ENCODE measurements around the gene SRL.

Gene SRL

DNA sequence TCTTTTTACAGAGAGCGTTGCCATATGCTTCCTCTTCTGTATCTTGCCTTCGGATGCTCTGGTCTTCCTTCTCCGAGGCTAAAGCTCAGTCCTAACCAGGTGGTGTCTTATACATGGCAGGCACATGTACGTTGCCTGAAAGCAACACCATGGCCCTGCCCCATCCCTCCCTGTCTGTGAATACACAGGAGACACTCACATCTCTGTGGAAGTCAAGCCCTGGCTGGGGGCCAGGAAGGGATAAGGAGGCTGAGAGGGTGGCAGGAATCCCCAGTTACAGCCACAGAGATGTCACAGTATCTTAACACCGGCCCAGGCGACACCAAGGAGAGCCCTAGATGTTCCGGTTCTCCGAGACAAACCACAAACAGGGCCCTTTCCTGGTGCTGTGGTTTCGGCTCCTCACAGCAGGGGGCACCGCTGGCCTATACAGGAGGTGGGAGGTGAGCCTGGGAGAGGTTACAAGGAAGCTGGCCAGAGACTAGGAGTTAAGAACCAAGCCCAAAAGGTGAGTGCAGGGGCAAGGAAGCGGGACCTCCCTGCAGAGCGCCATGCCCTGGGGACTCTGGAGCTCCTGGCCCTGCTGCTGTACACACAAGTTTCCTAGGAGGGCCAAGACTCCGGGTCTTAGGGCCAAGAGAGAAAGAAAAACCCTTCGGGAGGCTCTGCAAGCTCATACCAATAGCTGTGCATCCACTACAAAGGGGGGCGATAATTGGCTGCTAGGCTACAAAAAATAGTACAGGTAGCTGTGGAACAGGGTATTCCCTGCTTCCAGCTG lies 41.7 kb downstream of the SRL start:
- Mint-ChIP-seq H3K4me1 (no peaks in the 10 kb centered on the region), H3K9me3 (no peaks in the 10 kb centered on the region), H3K27me3 (no peaks in the 10 kb centered on the region), H3K36me3 (ENCODE audit: insufficient read depth) (peaks cover 2% of the 10 kb centered on the region), H3K4me3 (no peak overlapping the region), H3K27ac (ENCODE audit: low read depth) (no peak overlapping the region)
- no peak for ATAC-seq (replicated peaks; ENCODE audit: extremely low read depth, poor library complexity, severe bottlenecking)
- DNase-seq (ENCODE audit: low spot score in 2 of 2), result no peak

DNA sequence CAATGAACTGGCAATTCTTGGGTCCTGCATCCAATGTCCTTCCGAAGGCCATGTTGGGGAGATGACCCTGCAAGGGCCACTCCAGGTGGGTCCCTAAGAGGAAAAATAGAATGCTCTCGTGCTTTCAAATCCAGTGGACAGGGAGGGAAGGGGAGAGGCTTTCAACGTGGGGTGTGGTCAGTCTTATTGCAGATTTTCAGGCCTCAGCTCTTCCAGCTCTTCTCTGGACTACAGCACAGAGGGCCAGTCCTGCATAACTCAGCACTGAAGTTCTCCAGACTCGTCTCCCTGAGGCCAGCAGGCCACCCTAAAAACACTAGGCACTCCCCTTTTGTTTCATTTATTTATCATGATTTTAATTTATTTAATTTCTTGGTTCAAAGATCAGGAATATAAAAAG lies 43.1 kb downstream of the SRL start:
- no peaks in the 10 kb centered on the region for H3K9me3 Mint-ChIP-seq
- H3K4me3 Mint-ChIP-seq, result no peak overlapping the region
- peaks cover 2% of the 10 kb centered on the region for H3K36me3 Mint-ChIP-seq (ENCODE audit: insufficient read depth)
- no peaks in the 10 kb centered on the region for H3K27me3 Mint-ChIP-seq
- ATAC-seq (replicated peaks; ENCODE audit: extremely low read depth, poor library complexity, severe bottlenecking) (no peak), DNase-seq (ENCODE audit: low spot score in 2 of 2) (no peak)
- H3K27ac Mint-ChIP-seq (ENCODE audit: low read depth), result no peak overlapping the region
- no peaks in the 10 kb centered on the region for H3K4me1 Mint-ChIP-seq

DNA sequence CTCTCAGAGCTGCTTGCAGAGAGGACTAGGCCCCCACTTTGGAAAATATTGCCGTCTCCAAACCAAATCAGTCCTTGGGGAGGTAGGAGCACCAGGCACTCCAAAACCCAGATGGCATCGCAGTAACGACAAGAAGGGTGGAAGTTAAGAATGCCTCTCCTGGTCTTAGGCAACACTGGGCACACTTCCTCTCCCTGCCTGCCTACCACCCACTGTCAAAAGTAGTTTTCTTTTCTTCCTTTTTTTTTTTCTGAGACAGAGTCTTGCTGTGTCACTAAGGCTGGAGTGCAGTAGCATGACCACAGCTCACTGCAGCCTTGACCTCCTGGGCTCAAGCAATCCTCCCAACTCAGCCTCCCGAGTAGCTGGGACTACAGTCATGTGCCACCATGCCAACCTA lies 47.2 kb downstream of the SRL start:
- no peak overlapping the region for H3K27ac Mint-ChIP-seq (ENCODE audit: low read depth)
- peaks cover 9% of the 10 kb centered on the region for H3K27me3 Mint-ChIP-seq
- ATAC-seq (replicated peaks; ENCODE audit: extremely low read depth, poor library complexity, severe bottlenecking) (no peak), DNase-seq (ENCODE audit: low spot score in 2 of 2) (no peak)
- no peak overlapping the region for H3K4me3 Mint-ChIP-seq
- no peaks in the 10 kb centered on the region for H3K36me3 Mint-ChIP-seq (ENCODE audit: insufficient read depth)
- no peaks in the 10 kb centered on the region for H3K4me1 Mint-ChIP-seq
- H3K9me3 Mint-ChIP-seq, result no peaks in the 10 kb centered on the region

DNA sequence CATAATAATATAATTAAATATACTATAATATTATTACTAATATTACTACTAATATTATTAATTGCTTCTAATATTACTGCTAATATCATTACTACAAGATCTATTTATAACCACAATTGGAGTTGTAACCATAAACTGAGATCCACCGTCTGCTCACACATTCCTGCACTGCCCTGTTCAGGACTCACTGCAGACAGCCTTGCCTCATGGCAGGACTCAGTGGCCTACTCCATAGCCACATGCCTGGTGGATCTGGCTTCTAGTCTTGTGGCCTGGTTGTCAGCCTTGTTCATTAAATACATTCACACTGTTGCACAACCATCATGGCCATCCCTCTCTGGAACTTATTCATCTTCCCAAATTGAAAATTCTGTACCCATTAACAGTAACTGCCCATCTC lies 48.0 kb downstream of the SRL start:
- Mint-ChIP-seq H3K27ac (ENCODE audit: low read depth) (no peak overlapping the region), H3K4me3 (no peak overlapping the region), H3K4me1 (no peaks in the 10 kb centered on the region), H3K36me3 (ENCODE audit: insufficient read depth) (no peaks in the 10 kb centered on the region), H3K9me3 (no peaks in the 10 kb centered on the region), H3K27me3 (peaks cover 9% of the 10 kb centered on the region)
- no peak for DNase-seq (ENCODE audit: low spot score in 2 of 2)
- no peak for ATAC-seq (replicated peaks; ENCODE audit: extremely low read depth, poor library complexity, severe bottlenecking)

DNA sequence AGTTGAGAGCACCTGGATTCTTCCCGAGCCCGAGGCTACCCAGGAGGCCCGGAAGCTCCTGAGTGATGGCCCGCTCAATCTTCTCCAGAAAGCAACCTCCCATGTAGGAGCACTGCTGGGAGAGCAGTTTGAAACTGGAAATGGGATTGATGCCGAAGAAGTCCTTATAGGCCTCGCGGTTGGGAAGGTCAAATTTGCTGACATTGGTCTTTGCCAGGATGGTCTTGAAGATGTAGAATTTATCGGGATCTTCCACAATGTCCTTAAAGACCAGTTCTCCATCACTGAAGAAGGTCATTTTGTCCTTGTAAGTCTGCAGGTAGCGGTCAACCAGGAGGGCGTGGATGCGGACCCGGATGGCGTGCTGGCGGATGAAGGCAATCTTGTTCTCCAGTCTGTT lies 49.7 kb downstream of the SRL start:
- Mint-ChIP-seq H3K9me3 (no peaks in the 10 kb centered on the region), H3K27me3 (peaks cover 9% of the 10 kb centered on the region), H3K4me3 (no peak overlapping the region), H3K4me1 (no peaks in the 10 kb centered on the region), H3K27ac (ENCODE audit: low read depth) (no peak overlapping the region), H3K36me3 (ENCODE audit: insufficient read depth) (no peaks in the 10 kb centered on the region)
- DNase-seq (ENCODE audit: low spot score in 2 of 2), result no peak
- ATAC-seq (replicated peaks; ENCODE audit: extremely low read depth, poor library complexity, severe bottlenecking), result no peak

DNA sequence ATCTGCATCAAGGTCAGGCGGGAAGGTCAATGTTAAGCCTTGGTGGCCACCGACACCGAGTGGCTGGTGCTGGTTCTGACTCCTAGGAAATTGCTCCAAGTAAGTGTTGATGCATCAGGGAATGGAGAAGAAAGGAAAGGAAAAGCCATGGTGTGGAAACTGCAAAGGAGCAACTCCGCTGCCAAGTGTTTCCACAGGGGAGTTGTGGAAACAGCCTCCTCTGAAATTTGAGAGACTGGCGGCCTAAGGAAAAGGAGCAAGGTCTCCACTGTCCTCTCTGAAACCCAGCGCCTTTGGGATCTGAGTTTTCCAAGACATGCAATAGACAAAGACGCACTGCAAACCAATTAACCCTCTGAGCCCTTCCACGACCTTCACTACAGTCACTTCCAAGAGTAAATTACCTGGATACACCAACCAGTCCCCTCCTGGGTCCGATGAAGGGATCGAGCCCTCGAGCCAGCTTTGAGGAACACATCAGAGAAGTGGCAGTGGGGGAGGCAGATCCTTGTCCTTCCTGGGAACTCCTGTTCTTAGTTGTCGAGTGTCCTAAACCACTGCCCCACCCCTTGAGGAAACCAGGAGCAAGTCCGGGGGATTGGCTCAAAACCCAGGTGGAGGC lies 51.1 kb downstream of the SRL start:
- Mint-ChIP-seq H3K27ac (ENCODE audit: low read depth) (no peak overlapping the region), H3K4me3 (no peak overlapping the region), H3K9me3 (no peaks in the 10 kb centered on the region), H3K36me3 (ENCODE audit: insufficient read depth) (no peaks in the 10 kb centered on the region), H3K4me1 (no peaks in the 10 kb centered on the region), H3K27me3 (peaks cover 9% of the 10 kb centered on the region)
- ATAC-seq (replicated peaks; ENCODE audit: extremely low read depth, poor library complexity, severe bottlenecking), result no peak
- DNase-seq (ENCODE audit: low spot score in 2 of 2), result no peak

DNA sequence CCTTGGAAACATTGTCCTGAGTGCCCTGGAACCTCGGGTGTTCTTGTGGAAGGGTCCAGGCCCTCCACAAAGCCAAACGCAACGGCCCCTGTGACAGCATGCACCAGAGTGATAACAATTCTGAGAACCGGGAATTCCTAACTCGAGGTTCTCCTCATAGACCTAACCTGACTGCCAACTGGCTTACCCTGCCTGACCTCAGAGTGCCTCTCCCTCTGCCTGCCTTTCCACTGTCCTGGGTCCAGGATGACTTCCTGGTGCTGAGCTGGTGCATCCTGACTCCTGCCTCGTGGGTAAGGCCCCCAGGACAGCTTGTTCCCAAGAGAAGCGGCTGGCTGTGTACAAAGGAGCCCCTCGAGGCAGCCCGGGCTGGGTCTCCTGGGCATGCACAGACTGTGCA lies 51.8 kb downstream of the SRL start:
- Mint-ChIP-seq H3K9me3 (no peaks in the 10 kb centered on the region), H3K27ac (ENCODE audit: low read depth) (no peak overlapping the region), H3K4me1 (no peaks in the 10 kb centered on the region), H3K4me3 (no peak overlapping the region), H3K36me3 (ENCODE audit: insufficient read depth) (no peaks in the 10 kb centered on the region), H3K27me3 (peaks cover 9% of the 10 kb centered on the region)
- ATAC-seq (replicated peaks; ENCODE audit: extremely low read depth, poor library complexity, severe bottlenecking) (no peak), DNase-seq (ENCODE audit: low spot score in 2 of 2) (no peak)

DNA sequence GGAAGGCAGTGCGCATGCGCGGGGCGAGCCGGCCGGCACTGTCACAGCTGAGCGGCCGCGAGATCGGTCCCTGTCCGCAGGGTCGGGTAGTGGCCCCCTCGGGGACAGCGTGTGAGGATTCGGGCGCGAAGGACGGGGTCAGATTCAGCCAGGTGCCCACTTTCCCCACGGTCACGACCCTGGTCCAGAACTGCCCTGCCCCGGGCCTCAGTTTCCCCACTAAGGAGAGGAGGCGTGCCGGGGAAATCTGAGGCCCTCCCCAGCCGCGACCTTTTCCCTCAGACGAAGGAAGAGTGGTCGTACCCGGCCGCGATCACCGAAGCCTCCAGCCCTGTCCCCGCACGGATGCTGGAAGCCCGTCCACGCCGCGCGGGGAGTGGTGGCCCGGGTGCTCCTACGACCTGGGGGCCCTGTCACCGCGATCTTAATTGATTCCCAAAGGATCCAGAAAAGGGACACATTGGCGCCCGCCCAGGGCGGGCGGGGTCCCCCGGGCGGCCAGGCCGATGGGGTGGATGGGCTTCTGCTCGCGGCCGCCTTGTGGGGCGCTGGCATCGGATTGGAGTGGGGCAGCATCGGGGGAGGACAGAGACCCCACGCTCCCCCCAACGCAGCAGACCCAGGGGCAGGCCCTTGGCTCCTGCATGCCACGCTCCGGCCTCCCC lies 57.7 kb downstream of the SRL start:
- ATAC-seq (replicated peaks; ENCODE audit: extremely low read depth, poor library complexity, severe bottlenecking) (no peak), DNase-seq (ENCODE audit: low spot score in 2 of 2) (no peak)
- Mint-ChIP-seq H3K36me3 (ENCODE audit: insufficient read depth) (peaks cover 5% of the 10 kb centered on the region), H3K4me1 (peaks cover 6% of the 10 kb centered on the region), H3K27ac (ENCODE audit: low read depth) (peak overlapping the region; percentile 37), H3K27me3 (no peaks in the 10 kb centered on the region), H3K9me3 (no peaks in the 10 kb centered on the region), H3K4me3 (peak overlapping the region; percentile 79)

DNA sequence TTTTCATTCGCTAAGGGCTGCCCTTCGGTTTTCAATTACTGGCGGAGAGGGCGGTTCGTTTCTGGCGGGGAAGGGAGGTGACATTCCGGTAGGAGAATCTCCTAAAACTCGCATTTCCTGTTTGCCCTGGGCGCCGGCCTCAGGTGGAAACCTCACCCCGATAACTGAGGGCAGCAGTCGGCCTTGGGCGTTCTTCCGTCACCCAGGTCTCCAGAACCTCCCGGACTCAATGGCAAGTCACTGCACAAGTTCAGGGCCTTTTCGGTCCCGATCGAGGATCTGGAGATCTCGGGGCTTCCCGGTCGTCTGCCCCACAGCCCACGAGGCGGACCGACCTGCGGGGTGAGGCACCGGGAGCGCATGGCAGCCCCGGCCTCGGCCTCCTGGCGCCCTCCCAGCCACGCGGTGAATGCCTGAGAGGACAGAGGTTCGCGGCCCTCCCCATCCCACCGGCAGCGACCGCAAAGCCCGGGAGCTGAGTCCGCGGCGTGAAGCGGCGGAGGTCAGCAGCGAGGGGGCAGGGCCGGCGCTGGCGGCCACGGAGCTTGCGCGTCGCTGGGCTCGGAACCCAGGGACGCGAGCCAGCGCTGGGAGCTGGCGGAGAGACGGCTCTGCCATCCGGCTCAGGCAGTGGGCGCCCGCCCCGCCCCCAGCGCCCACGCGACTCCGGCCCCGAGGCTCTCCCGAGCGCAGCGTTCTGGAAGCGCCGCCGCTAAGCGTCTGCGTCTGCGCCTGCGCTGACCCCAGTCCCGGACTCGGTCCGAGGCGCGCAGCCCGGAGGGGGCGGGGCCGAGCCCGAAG lies 58.4 kb downstream of the SRL start:
- Mint-ChIP-seq H3K27me3 (no peaks in the 10 kb centered on the region), H3K4me1 (peaks cover 6% of the 10 kb centered on the region), H3K9me3 (no peaks in the 10 kb centered on the region), H3K4me3 (peak overlapping the region; percentile 79), H3K27ac (ENCODE audit: low read depth) (peak overlapping the region; percentile 92), H3K36me3 (ENCODE audit: insufficient read depth) (peaks cover 5% of the 10 kb centered on the region)
- ATAC-seq (replicated peaks; ENCODE audit: extremely low read depth, poor library complexity, severe bottlenecking), result peak; percentile 68
- DNase-seq (ENCODE audit: low spot score in 2 of 2), result peak; percentile 53 to 69

DNA sequence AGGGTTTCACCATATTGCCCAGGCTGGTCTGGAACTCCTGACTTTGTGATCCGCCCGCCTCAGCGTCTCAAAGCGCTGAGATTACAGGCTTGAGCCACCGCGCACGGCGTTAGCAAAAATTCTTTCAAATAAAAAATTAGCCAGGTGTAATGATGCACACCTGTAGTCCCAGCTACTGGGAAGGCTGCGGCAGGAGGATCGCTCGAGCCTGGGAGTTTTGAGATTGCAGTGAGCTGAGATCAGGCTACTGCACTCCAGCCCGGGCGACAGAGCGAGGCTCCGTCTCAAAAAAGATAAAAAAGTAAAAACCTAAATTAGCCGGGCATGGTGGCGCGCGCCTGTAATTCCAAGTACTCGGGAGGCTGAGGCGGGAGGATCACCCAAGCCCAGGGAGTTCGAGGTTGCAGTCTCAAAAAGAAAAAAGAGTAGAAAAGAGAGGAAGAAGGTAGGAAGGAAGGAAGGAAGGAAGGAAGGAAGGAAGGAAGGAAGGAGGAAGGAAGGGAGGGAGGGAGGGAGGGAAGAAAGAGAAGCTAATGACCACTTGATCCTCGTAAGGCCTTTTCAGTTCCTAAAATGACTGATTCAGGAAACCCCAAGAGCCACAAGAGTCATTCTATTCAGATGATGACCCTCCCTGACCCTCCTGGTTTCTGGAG lies 59.2 kb downstream of the SRL start:
- H3K36me3 Mint-ChIP-seq (ENCODE audit: insufficient read depth), result peaks cover 5% of the 10 kb centered on the region
- ATAC-seq (replicated peaks; ENCODE audit: extremely low read depth, poor library complexity, severe bottlenecking), result no peak
- H3K9me3 Mint-ChIP-seq, result no peaks in the 10 kb centered on the region
- H3K27ac Mint-ChIP-seq (ENCODE audit: low read depth), result peak overlapping the region; percentile 92
- H3K4me1 Mint-ChIP-seq, result peaks cover 6% of the 10 kb centered on the region
- H3K27me3 Mint-ChIP-seq, result no peaks in the 10 kb centered on the region
- DNase-seq (ENCODE audit: low spot score in 2 of 2), result no peak
- H3K4me3 Mint-ChIP-seq, result peak overlapping the region; percentile 79

DNA sequence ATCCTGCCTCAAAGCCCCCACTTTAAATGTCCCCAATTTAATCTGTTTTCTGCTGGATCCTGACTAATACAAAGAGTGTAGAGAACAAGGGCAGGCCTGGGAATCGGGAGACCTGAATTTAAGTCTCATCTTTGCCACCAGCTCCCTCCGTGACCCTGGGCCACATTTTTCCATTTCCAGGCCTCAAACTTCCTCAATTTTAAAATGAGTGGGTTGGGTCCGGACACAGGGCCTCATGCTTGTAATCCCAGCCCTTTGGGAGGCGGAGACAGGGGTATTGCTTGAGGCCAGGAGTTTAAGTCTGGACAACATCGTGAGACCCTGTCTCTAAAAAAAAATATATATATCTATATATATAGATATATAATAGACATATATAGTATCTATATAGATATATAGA lies 61.4 kb downstream of the SRL start:
- no peak overlapping the region for H3K27ac Mint-ChIP-seq (ENCODE audit: low read depth)
- H3K4me3 Mint-ChIP-seq, result no peak overlapping the region
- H3K27me3 Mint-ChIP-seq, result no peaks in the 10 kb centered on the region
- H3K36me3 Mint-ChIP-seq (ENCODE audit: insufficient read depth), result peaks cover 5% of the 10 kb centered on the region
- ATAC-seq (replicated peaks; ENCODE audit: extremely low read depth, poor library complexity, severe bottlenecking) (no peak), DNase-seq (ENCODE audit: low spot score in 2 of 2) (no peak)
- H3K9me3 Mint-ChIP-seq, result no peaks in the 10 kb centered on the region
- peaks cover 6% of the 10 kb centered on the region for H3K4me1 Mint-ChIP-seq

DNA sequence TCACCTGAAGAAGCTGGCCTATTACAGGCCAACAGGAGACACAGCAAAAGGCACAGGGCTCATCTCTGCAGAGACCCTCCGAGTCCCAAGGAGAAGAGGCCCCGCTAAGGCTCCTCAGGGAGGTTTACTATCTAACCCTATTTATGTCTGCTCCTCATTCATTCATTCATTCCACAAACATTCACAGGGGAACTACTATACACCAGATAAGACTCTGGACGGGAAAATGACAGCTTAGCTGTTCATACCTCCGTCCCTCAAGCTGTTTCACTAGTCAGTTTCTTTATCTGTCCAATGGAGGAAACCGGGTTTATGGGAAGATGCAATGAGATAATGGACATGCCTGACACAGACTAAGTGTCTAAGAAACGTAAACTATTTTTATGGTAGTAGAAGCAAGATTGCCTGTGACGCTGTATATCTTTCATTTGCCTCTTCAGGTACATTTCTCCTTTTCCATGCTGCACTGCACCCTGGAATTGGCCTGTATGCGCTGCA lies 62.1 kb downstream of the SRL start:
- DNase-seq (ENCODE audit: low spot score in 2 of 2) (no peak), ATAC-seq (replicated peaks; ENCODE audit: extremely low read depth, poor library complexity, severe bottlenecking) (no peak)
- peaks cover 4% of the 10 kb centered on the region for H3K4me1 Mint-ChIP-seq
- no peaks in the 10 kb centered on the region for H3K9me3 Mint-ChIP-seq
- no peak overlapping the region for H3K4me3 Mint-ChIP-seq
- no peak overlapping the region for H3K27ac Mint-ChIP-seq (ENCODE audit: low read depth)
- H3K27me3 Mint-ChIP-seq, result no peaks in the 10 kb centered on the region
- H3K36me3 Mint-ChIP-seq (ENCODE audit: insufficient read depth), result peaks cover 4% of the 10 kb centered on the region
